ENCODE measurements around the gene GLI1.

DNA sequence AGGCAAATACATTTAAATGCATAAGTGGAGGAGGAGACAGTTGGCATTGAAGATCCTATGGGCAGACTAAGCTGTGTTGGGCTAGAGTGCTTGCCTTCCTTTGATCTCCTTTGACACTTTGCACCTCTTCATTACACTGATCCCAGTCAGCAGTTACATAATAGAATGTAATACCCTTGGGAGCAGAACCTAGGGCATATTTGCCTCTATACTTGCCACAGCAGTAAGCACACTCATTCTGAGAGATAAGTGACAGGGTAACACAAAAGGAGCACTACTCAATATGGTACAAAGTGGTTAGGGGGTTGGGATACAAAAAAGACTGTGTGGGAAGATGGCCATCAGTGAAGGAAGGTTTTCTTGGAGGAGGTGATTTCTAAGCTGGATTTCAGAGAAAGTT is 37.2 kb downstream of the GLI1 start:
- no peak for TF ChIP-seq CTCF (IDR thresholded peaks at IDR 0.05; ENCODE audit: insufficient read depth, low read length, poor library complexity, severe bottlenecking)
- TF ChIP-seq EZH2phosphoT487 (conservative IDR thresholded peaks at IDR 0.05; ENCODE audit: low read length), result no peak
